GM10266 (cell line): ENCODE data around the gene FTMT.
"Not testable (repeated sequence)": the region's sequence is repeated elsewhere in the genome, so short reads cannot be mapped to it uniquely, and the experiment has no call there.

Source experiments
- DNase-seq: peaks from one replicate; pipeline ENCODE4 v3.0.0; 2012; ENCODE audit errors: extremely low spot score
- CTCF ChIP-seq: IDR thresholded peaks from 2 replicates; pipeline ENCODE4 v1.5.1; 2012; ENCODE audit warnings: mild to moderate bottlenecking, low read depth; ENCODE audit not compliant: control insufficient read depth, insufficient read depth; ENCODE audit errors: missing control alignments

The FTMT gene

DNA sequence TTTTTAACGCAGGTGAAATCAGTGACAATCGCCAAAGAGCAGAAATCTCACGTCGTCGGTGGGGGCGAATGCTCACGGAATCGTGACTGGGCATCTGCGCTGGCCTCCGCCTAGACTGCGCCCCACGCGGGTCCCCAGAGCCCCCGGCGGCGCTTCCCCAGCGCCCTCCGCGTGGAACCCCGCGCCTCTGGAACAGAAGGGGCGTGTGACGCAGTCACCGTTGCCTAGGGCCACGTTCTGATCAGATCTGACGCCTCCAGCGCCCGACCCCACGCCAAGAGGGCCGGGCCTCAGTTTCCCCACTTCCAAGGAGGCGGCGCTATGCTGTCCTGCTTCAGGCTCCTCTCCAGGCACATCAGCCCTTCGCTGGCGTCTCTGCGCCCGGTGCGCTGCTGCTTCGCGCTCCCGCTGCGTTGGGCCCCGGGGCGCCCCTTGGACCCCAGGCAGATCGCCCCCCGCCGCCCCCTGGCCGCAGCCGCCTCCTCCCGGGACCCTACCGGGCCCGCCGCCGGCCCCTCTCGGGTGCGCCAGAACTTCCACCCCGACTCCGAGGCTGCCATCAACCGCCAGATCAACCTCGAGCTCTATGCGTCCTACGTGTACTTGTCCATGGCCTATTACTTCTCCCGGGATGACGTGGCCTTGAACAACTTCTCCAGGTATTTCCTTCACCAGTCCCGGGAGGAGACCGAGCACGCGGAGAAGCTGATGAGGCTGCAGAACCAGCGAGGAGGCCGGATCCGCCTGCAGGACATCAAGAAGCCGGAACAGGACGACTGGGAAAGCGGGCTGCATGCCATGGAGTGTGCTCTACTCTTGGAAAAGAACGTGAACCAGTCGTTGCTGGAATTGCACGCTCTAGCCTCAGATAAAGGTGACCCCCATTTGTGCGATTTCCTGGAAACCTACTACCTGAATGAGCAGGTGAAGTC, at the start of gene FTMT:
Gene FTMT, plus strand, starts transcription at position 240 of the 932 bp plus-strand sequence. Its CDS starts 82 bp downstream, at position 322.
- no peak for TF ChIP-seq CTCF
- DNase-seq, result no peak

DNA sequence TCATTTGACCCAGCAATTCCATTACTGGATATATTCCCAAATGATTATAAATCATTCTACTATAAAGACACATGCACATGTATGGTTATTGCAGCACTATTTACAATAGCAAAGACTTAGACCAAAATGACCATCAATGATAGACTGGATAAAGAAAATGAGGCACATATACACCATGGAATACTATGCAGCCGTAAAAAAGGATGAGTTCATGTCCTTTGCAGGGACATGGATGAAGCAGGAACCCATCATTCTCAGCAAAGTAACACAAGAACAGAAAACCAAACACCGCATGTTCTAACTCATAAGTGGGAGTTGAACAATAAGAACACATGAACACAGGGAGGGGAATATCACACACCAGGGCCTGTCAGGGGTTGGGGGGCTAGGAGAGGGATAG, 46.4 kb upstream of the FTMT start:
- DNase-seq, result not testable (repeated sequence)

DNA sequence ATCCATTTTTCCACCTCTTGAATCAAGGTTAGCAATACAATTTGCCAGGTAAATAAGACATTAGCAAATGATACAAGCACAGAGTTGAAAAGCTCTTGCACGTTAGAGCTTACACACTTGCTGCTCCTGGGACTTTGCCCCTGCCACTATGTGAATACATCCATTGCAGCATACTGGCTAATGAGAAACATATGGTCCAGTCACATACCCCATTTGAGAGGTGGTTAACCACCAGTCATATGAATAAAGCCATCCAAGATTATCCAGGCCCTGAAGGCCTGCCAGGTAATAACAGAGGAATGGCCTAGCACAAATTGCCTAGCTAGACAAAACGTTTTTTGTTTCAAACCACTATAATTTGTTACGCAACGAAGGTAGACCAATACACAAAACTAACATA, 45.8 kb upstream of the FTMT start:
- no peak for TF ChIP-seq CTCF
- no peak for DNase-seq

- no peak for DNase-seq
- TF ChIP-seq CTCF, result no peak
Measured at GRCh38 chr5:121816164-121816563, 35.5 kb upstream of the FTMT start.

DNA sequence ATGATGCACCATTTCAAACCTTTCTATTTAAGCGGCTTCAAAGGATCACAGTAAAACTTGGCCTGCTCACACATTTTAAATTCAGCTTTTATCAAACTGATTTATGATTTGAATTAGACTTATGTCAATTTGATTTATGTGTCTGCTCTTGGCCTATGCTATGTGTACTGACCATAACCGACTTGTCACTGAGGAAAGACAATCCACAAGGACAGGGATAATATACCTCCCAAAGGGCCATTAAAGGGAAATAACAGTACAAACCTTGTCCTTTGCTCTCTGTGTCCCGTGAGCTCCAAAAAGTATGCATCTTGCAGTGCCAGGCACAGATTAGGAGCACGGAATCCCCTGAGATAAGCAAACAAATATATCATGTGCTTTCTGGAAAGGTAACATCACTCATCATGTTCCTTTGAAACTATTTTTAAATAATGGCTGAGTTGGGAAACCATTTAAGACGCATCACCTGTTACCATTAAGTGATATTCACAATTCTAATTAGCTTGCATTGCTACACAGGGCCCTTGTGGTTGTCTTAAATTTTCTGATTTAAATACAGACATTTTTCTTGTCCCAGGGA, 31.9 kb upstream of the FTMT start:
- TF ChIP-seq CTCF, result no peak
- no peak for DNase-seq

- DNase-seq, result no peak
- TF ChIP-seq CTCF, result no peak
Measured at GRCh38 chr5:121833617-121834016, 18.1 kb upstream of the FTMT start.

DNA sequence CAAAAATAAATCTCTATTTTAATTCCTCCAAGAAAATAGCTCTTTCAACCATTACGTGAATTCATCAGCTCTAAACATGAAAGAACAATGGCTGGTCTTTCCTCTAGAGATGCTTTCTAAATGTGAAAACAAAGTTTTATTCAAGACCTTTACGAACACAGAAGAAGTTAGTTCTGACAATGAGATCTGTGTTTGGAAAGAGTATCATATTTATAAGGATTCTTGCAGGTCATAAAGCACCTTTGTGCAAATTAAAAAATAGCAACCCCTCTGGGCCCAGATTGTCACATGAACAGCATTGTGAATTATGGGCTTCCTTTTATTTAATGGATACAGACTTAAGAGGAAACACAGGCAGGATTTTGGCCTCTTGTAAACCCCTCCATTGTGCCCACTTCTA, 17.7 kb upstream of the FTMT start:
- TF ChIP-seq CTCF, result no peak
- DNase-seq, result no peak
